K562 treated with DMSO at 1 percent for 4 hours (cell line): ENCODE data around the gene C1QL4. TPM values are rescaled to one million over a fixed set of nuclear protein-coding genes. Genes with fewer than 3 reads are reported as not detected.

ENCODE experiments used
- total RNA-seq: library from RNA; unstranded; fragments of 300-600 nt; gene quantifications from 2 replicates; pipeline ENCODE4 v1.2.3, GENCODE V29; 2022; ENCODE audit not compliant: insufficient read depth

C1QL4 gene
- 1.7 and 2.1 TPM in 2 replicates for total RNA-seq

GRCh38 chr12:49336645-49337584 is at the start of gene C1QL4:
TSS of gene C1QL4 (minus strand) at chr12:49337188. CDS start at chr12:49336477, 711 bp downstream.

DNA sequence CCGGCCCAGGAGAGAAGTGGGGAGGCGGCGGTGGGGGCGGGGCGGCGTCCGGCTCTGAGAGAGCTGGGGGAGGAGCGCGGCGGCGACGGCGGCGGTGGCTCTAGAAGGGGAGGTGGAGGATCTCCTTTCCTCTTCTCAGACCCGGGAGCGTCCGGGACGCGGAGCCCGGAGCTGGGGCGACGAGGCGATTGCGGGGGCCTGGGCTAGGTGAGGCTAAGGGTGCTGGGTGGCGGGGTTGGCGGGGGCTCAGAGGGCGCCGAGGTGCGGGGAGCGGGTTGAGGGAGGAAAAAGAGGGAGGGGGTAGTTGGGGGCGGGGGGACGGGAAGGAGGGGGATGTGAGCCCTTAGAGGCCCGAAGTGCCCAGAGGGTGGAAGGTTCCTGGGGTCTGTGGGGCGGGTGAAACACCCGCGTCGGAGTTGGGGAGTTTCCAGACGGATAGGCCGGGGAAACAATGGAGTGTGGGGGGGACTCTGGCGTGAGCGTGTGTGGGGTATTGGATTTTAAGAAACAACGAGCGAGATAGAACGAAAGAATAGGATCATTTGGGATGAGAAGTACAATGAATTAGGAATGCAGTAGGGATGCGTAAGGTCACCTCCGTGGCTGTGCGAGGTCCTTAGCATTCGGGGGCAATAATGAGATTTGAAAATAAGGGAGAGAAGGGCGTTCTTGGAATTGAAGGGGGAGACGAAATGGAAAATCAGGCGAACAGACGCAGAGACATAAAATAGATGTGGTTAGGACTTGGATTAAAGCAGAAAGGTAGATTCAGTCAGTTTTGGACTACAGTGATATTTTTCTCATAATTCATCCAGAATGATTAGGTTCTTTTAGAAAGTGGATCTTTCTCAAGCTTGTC is 30.6 kb upstream of the C1QL4 start, which contains the start of gene SPATS2:
Gene SPATS2, plus strand, starts transcription at position 82 of the 859 bp plus-strand sequence. CDS start 93,551 bp downstream, outside the sequence.

DNA sequence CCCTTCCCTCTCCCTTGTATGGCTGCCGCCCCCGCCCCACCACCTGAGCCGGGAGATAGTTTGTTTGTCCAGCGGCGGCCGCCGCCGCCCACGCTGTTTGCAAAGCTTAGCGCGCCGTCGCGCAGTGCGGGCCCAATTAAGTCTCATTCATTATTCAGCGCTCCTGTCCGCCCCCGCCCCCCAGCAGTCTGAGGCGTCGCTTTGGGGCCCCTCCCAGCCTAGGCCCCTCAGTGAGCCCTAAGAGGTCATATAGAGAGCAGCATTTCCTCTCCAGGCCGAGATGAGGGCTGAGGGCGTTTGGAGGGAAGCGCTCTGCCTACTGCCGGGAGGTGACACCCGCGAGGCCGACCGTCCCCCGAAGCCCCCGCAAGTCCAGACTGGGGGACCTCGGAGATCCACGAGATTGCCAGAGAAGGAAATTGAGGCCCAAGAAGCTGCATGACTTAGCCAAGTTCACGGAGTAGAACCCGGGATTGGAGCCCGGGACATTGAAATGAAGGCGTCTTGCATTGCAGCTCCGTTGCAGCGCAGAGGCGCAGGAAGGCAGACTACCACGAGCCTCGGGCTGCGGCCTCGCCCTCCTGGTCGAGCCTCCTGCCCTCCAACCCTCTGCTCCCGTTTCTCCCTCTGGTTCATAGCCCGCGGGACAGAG is 9.8 kb upstream of the C1QL4 start, which contains the start of gene DNAJC22:
Gene DNAJC22, plus strand, starts transcription at position 230 of the 652 bp plus-strand sequence. CDS start 1,985 bp downstream, outside the sequence.

DNA sequence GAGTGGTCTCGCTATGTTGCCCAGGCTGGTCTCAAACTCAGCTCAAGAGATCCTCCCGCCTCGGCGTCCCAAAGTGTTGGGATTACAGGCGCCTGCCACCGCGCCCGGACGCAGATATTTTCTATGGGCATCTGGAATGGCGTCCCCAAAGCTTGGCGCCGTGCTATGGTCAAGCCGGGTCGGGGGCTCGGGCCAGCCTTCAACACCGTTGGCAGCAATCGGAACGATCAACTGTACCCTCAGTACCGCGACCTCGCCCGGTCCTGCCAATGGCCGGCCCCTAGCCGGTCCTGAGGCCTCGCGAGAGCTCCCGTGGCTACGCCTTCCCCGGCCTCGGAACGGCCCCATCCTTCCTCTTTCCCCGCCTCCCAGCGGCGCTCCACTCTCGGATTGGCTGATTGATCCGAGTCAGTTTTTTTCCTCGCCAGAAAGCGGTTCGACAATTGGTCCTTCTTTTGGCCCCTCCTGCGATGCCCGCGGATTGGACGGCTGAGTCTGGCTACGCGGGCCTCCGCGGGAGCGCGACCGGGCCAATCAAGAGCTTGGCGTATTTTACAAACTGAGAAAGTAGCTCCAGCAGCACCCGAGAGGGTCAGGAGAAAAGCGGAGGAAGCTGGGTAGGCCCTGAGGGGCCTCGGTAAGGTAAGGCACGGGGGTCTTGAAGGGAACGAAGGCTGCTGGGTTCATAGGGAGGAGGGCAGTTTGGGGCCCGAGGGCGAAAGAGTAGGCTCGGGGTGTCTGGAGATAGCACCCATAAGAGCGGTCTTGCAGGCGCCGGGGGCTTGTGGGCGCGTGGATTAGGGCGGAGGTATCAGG is 14.1 kb downstream of the C1QL4 start, which contains the start of gene TROAP:
Gene TROAP, plus strand, starts transcription at position 548 of the 816 bp plus-strand sequence. CDS start 354 bp downstream, outside the sequence.

GRCh38 chr12:49295082-49295936 is 41.7 kb downstream of the C1QL4 start, which contains the start of gene PRPH:
TSS of gene PRPH (plus strand) at chr12:49295147. CDS start at chr12:49295201, 54 bp downstream.

Other genes starting within 250 kb of the C1QL4 start
- 3.8 and 4.5 TPM in 2 replicates for gene DHH, start 242.4 kb downstream of the C1QL4 start, total RNA-seq
- gene LMBR1L, start 226.3 kb downstream of the C1QL4 start, total RNA-seq = 23.6 and 30.6 TPM in 2 replicates
- 2,409 and 2,413 TPM in 2 replicates for gene TUBA1B, start 205.8 kb downstream of the C1QL4 start, total RNA-seq
- gene TUBA1A, start 148.1 kb downstream of the C1QL4 start, total RNA-seq = 27.3 and 34.8 TPM in 2 replicates
- 705 and 867 TPM in 2 replicates for gene TUBA1C, start 72.1 kb downstream of the C1QL4 start, total RNA-seq
- 1.4 and 3.5 TPM in 2 replicates for gene PRPH, start 42.0 kb downstream of the C1QL4 start, total RNA-seq
- gene TROAP, start 13.9 kb downstream of the C1QL4 start, total RNA-seq = 44.7 and 69.4 TPM in 2 replicates
- gene DNAJC22, start 9.7 kb upstream of the C1QL4 start, total RNA-seq = 0.35 TPM in 1 of 2 replicates, not detected in the other
- gene SPATS2, start 30.3 kb upstream of the C1QL4 start, total RNA-seq = 12.8 and 13.6 TPM in 2 replicates
- 0.19 TPM in 1 of 2 replicates, not detected in the other for gene KCNH3, start 201.8 kb upstream of the C1QL4 start, total RNA-seq
- 61.9 and 72.3 TPM in 2 replicates for gene MCRS1, start 231.0 kb upstream of the C1QL4 start, total RNA-seq